Pons (tissue), 1 donor: ENCODE results near the gene PGBD1.
A peak's percentile ranks its signal among the peaks of the same experiment; 100 is the strongest.

Experiments
- DNase-seq: peaks from one replicate; pipeline ENCODE4 v3.0.0-alpha.2; 2016; ENCODE audit warnings: low spot score

PGBD1 gene, protein sequence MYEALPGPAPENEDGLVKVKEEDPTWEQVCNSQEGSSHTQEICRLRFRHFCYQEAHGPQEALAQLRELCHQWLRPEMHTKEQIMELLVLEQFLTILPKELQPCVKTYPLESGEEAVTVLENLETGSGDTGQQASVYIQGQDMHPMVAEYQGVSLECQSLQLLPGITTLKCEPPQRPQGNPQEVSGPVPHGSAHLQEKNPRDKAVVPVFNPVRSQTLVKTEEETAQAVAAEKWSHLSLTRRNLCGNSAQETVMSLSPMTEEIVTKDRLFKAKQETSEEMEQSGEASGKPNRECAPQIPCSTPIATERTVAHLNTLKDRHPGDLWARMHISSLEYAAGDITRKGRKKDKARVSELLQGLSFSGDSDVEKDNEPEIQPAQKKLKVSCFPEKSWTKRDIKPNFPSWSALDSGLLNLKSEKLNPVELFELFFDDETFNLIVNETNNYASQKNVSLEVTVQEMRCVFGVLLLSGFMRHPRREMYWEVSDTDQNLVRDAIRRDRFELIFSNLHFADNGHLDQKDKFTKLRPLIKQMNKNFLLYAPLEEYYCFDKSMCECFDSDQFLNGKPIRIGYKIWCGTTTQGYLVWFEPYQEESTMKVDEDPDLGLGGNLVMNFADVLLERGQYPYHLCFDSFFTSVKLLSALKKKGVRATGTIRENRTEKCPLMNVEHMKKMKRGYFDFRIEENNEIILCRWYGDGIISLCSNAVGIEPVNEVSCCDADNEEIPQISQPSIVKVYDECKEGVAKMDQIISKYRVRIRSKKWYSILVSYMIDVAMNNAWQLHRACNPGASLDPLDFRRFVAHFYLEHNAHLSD

DNA sequence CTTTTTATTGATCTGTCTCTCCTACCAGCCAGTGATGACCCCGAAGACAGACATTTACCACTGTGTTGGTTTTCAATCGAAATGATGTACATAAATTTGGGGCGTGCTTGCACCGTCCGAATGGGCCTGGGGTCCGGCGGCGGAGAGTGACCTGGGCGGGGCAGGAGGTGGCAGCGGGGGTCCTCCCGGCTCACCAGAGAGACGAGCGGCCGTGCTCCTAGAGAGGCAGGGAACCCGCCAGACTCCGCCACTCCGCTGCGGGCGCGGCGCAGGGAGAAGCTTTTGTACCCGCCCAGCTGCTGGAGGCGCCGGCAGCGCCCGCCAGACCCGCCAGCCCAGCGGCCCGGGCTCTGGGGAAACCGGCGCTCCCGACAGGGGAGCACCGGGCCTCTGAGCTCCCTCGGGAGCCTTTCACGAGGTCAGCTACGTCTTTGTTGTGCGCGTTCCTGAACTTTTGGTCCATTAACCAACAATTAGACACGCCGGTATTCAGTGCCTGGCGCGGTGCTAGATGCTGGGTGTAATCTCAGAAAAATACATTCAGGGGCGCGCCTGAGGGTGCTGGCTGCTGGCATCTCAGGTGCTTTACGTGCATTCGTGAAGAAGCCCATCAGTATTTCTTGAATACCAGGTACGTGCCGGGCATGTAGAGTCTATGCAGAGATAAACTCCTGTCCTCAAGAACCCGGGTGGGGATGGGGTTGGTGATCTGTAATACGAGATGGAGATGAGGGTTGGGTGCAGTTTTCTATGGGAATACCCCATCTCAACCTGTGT, at the start of gene PGBD1:
Gene PGBD1 (plus strand): TSS at position 285 of the 777 bp plus-strand sequence. CDS start 2,242 bp downstream, outside the sequence.
- DNase-seq: no peak

DNA sequence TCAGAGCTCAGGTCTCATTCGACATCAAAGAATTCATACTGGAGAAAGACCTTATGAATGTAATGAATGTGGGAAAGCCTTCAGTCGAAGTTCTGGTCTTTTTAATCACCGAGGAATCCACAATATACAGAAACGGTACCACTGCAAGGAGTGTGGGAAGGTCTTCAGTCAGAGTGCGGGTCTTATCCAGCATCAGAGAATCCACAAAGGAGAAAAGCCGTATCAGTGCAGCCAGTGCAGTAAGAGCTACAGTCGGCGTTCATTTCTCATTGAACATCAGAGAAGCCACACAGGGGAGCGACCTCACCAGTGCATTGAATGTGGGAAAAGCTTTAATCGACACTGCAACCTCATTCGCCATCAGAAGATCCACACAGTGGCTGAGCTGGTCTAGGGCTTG, 48.6 kb upstream of the PGBD1 start:
- DNase-seq: no peak

DNA sequence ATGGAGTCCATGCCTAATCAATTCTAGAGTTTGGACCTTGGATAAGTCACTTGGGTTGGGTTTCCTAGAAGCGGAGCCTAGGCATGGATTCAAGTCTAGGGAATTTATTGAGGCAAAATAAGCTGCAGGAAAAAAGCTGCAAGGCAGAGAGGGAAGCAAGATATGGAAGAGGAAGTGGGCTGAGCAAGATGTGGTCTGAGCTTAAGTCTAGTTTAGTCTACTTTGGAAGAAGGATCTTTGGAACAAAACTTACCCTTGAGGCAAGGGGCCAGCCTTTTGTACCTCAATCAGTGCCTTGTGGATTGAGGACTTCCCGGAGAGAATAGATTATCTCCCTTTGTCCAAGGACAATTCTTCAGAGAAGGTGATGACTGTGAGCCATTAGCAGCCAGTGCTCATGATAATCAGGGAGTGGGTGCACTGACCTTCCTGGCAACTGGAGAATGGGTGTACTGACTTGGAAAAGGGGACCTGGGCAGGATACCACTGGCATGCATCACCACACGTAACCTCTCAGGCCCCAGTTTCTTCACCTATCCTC, 45.4 kb upstream of the PGBD1 start:
- no peak for DNase-seq

DNA sequence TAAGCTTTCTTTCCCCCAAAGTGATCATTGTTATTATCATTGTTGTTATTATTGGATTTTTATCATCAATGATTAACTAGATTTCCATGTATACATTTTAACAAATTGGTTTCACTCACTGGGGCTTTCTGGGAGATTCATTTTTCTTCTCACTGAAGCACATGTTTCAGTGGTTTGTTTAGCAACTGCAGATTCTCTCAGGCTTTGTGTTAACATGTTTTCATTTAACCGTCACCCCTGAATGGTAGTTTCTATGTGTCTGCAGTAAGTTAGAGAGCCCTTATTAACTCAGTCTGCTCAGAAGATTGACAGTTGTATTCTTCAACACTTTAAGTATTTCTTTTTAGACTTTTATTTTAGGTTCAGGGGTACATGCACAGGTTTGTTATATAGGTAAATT, 41.7 kb upstream of the PGBD1 start:
- DNase-seq: no peak

DNA sequence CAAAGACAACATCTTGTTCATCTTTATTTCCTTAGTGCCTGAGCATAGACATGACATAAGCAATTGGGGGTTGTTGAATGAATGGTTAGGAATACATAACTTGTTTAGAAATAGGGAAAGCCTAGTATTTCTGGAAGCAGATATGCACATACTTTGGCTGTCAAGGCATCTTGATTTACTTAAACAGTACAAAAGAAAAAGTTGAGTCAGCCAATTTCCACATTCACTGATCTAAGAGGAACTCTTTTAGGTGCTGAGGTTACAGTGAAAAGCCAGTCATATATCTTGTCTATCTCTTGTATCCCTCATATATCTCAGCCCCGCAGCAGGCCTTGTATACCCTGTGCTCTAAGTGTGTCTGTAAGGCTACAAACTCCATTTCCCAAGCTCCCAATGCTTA, 40.9 kb upstream of the PGBD1 start:
- DNase-seq: no peak

DNA sequence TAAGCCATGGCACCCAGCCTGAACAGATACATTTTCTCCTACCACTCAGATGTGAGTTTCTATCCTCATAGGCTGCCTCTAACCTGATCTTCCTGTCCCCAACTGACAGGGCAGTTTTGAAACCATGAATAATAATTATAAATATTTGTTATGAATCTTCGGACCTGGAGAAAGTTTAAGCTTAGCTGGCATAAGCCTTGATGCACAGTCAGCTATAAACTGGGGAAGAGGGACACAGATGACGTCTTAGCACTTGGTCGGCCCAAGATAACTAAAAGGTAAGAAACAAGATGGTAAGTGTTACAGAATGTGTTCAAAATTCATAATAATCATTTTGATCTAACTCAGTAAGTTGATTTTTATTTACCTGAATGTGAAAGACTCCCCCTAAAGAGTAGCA, 37.4 kb upstream of the PGBD1 start:
- no peak for DNase-seq

DNA sequence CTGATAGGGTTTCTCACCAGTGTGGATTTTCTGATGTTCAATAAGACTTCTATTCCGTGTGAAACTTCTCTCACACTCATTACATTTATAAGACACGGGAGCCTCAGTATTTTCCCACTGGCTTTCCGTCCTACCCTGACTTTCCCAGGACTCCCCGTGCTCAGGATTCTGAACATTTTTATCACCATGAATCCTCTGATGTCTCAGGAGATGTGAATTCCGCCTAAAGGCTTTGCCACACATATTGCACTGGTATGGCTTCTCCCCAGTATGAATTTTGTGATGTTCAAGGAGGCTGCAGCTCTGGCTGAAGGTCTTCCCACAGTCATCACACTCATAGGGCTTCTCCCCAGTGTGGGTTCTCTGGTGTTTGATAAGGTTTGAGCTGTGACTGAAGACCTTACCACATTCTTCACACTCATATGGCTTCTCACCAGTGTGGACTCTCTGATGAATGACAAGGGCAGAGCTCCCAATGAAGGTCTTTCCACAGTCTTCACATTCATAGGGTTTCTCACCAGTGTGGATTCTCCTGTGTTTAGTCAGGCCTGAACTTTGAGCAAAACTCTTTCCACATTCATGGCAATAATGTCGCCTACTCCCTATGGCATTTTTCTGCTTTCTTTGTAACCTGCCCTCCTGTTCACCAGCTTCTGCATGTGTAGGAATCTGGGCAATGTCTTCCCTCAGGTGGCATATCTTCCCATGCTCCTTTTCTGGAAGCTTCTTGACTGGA, 36.0 kb upstream of the PGBD1 start:
- DNase-seq: no peak

DNA sequence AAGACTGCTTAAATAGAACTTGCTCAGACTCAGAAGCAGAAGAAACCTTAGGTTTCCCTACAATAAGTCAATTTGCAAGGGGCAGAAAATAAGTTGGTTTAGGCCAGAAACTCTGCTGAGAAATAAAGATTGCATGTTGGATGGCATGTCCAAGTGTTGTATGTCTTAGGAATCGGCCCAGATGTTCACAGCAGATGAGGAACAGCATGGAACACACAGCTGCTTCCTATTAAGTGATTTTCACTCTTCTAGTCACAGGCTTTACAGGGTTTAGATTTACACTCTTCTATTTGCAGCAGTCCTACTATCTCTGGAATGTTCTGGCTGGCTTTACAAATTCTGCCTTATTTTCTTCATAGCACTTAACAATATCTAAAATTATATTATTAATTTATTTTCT, 32.5 kb upstream of the PGBD1 start:
- no peak for DNase-seq

DNA sequence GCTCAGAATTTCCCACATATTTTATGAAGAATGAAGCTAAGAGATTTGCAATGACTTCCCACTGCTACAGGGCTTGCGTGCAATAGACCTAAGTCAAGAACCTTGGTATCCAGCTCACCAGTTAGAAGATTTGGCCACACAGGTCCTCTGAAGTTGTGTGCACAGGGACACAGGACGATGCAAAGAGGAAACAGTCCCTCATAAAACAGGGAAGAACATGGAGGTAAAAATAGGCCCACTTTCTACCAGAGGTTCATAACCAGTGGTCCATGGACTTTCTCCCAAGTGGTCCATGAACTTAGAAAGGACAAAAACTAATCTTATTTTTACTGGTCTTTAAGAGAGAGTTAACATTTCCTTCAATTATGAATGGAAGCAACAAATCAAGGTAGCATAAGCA, 30.6 kb upstream of the PGBD1 start:
- no peak for DNase-seq

DNA sequence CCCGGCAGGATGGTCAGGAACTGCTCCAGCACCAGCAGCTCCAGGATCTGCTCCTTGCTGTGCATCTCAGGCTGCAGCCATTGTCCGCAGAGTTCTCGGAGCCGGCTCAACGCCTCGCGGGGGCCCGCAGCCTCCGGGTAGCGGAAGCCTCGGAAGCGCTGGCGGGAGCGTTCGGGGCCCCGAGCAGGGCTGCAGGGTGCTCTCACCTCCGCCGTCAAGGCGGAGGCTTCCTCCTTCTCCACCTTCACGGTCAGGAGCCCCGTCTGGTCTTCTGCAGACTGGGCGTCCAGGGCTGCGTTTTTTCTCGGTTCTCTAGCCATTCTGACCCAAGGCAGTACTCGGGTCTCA, 29.7 kb upstream of the PGBD1 start:
- DNase-seq: no peak

DNA sequence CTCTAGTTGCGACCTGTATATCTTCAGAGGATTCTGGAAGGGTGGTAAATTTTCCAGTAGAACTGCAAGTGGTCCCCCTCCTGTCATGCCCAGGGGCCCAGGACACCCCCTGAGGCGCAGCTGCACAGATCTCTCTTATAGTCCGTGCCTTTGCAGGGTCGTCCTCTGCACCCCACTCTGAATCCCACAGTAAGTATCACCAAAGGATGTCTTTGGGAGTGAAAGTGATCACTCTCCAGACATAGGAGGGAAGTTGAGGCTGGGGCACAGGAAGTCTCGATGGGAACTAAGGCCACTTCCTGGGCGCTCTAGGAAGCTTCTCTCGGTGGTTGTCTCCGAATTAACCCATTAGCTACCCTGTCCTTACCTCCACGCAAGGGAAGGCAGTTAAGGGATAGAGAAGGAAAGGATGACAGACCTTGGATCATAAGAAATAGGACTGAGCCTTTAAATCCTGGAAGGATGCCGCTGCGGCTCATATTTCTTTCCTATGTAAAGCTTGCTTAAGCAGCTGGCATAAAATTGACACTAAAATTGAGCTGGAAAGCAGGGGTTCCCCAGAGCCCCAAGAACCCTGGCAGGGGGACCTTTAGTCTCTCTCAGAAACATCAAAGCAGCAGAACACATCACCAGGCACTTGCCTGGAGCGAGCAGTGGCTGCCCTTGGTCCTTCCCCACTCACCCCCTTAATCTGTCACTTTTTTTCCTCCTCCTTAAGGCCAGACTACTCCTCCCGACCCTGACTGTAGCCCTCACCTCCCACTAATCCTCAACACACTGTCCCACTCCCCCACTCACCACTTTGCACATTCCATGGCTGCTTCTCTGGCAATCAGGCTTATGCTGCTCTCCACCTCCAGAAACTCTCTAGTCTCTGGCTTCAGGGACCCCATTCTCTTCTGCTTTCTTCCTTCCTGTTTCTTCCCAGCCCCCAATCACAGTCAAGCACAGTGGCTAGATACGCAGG, 29.1 kb upstream of the PGBD1 start, which contains the start of gene ZKSCAN4:
Gene ZKSCAN4 (minus strand): TSS at position 261 of the 967 bp plus-strand sequence. CDS start 289 bp downstream, outside the sequence.
- peak; percentile 85 for DNase-seq

DNA sequence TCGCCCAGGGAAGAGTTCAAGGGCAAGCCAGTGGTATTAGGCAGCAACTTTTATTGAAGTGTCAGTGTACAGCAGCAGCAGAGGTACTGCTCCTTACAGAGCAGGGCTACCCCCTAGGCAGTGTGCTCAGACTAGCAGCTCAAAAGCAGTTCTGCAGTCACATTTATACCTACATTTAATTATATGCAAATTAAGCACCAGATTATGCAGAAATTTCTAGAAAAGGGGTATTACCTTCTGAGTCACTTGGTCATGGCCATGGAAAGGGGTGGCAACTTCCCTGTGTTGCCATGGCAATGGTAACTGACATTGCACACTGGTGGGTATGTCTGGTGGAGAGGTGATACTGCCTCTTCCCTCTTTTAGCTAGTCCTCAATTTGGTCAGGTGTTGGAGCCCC, 27.3 kb upstream of the PGBD1 start:
- DNase-seq: no peak

DNA sequence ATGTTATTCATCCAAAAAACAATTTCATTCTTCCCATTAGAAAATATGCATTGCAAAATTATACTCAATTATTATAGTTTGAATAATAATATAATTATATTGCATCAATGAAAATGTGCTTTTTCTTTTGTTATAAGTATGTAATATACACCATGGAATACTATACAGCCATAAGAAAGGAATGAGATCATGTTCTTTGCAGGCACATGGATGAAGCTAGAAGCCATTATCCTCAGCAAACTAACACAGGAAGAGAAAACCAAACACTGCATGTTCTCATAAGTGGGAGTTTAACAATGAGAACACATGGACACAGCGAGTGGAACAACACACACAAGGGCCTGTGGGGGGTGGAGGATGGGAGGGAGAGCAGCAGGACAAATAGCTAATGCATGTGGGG, 24.3 kb upstream of the PGBD1 start:
- no peak for DNase-seq

DNA sequence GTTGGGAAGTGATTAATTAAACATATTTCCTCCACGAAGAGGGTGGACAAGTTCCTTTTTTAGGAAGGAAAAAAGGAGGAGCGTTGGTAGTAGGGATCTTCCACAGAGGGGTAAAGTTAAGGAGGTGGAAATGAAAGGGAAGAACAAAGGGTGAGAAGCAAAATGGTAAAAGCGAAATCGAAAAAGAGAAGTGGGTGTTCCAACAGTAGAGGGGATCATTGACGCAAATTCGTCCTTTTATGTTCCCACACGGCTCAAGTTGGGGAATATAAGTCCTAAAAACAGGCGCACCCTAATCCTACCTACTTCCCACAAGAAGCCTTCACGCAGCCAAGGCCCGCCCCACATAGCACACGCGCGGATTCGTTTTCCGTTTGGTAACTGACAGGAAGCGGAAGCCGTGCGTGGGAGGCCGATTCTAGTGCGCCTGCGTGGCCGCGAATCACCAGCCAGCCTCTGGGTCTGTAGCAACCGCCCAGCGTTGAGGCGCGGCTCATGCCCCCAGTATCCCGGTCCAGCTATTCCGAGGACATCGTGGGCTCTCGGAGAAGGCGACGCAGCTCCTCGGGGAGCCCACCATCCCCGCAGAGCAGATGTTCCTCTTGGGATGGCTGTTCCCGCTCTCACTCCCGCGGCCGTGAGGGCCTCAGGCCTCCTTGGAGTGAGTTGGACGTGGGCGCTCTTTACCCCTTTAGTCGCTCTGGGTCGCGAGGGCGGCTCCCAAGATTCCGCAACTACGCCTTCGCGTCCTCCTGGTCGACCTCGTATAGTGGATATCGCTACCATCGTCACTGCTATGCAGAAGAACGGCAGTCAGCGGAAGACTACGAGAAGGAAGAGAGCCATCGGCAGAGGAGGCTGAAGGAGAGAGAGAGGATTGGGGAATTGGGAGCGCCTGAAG, 22.2 kb upstream of the PGBD1 start, which contains the start of gene NKAPL:
Gene NKAPL (plus strand): TSS at position 421 of the 901 bp plus-strand sequence. CDS start 75 bp downstream, at position 496.
- DNase-seq: peak; percentile 72

DNA sequence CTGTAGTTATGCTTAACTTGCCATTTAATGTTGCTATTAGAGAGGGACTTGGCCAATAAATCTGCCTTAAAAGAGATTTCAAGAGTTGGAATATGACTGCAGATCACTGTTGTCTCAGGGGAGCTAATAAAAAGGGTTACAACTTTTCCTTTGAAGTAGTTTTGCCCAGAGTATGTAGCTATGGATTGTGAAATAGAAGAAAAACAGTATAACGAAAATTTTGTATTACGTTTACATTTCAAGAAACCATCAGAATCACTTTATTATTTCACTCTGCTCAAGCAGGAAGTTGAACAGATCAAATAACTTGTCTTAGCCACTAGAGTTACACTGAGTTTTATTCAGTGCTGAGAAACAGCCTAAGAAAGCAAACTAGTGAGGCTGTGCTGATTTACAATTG, 17.4 kb upstream of the PGBD1 start:
- no peak for DNase-seq

DNA sequence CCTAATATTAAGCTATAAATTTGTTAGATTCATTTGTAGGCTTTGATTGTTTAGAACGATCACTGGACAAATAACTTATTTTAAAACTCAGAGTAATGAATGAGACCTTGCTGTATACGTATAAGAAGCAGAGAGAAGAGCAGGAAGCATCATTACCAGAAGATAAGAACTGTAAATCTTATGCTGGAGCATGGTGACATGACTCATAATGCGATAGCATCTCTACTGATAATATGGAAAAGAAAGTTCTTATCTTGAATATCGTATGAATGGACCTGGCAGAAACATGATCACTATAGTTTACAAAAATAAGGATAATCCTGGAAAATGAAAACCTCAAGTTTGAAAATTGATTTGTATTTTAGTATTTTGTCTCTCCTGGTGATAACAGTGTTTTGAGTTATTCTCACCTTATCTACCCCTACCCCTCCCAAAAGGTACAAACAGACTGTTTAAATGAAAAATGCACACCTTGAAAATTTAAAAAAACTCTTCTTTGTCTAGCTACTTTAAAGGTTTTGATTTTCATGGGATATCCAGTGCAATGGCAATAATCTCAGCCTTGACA, 16.5 kb upstream of the PGBD1 start:
- no peak for DNase-seq

DNA sequence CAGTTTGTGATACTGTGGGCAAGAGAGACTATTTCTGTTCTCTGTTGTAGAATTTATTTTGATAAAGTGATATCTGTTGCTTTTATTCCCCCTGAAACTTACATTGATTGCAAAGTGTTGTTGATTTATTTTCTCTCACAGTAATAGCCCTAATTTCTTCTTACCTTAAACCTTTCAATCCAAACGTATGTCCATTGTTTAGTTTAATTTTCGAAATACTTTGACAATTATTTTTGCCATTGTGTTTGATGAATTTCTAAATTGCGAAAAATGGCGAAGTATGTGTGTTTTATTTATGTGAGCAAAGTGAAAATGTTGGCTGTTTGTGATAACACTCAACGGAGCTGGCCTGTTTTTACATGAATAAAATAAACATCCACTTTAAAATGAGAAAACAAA, 14.8 kb upstream of the PGBD1 start:
- no peak for DNase-seq

DNA sequence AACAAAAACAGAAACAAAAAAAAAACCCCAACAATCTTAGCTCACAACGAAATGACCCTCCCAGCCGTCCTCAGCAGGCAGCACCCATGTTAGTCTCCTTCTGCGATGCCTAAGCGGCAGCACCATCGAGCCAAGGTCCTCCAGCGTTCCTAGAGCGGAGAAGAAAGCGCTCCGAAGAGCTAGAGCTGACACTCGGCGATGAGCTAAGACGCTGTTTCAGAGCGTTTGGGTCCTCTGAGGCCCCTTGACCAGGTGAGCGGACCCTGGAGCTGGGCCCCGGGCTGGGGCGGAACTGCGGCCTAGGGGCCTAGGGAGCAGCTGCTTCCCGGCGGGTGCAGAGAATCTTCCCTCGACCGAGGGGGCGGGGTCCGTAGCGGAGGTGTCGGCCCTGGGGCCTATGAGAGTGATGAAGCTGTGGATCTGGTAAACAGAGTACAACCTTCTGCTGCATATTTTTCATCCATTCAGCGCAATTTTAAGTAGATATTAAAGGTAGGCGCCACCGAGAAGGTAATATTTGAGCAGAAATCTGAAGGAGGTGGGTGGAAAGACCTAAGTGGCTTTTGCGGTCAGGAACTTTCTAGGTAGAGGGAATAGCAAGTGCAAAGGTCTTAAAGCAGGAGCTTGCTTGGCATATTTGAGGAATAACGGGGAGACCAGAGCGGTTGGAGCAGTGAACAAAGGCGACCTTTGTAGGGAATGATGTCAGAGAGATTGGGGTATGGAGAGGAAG, 14.2 kb upstream of the PGBD1 start, which contains the start of gene ZSCAN26:
Gene ZSCAN26 (plus strand): TSS at position 182 of the 733 bp plus-strand sequence. CDS start 4,777 bp downstream, outside the sequence.
- peak; percentile 91 for DNase-seq
